GM21515 (cell line): ENCODE results near the gene DIABLO.
"Not testable (repeated sequence)": the region's sequence is repeated elsewhere in the genome, so short reads cannot be mapped to it uniquely, and the experiment has no call there.

Source experiments
- ATAC-seq: cut with Tn5 transposase; IDR thresholded peaks from one replicate; pipeline ENCODE4 v1.9.1; 2021; ENCODE audit not compliant: unreplicated experiment

Gene DIABLO

GRCh38 chr12:122225683-122226365 is at the start of gene DIABLO:
Gene DIABLO (minus strand): TSS chr12:122226052. CDS start chr12:122226014, 38 bp downstream.
- peak; percentile 92 for ATAC-seq

- ATAC-seq, result no peak
These were observed 49.6 kb upstream of the DIABLO start for GRCh38 chr12:122275459-122275858.

- peak; percentile 77 for ATAC-seq
These were observed 40.5 kb upstream of the DIABLO start, which contains the start of gene VPS33A for GRCh38 chr12:122266230-122266901. Gene VPS33A (minus strand): TSS chr12:122266494. CDS start chr12:122266408, 86 bp downstream.

GRCh38 chr12:122265886-122266229 is 40.0 kb upstream of the DIABLO start:
- ATAC-seq, result peak; percentile 39

- peak; percentile 17 for ATAC-seq
These were observed 39.6 kb upstream of the DIABLO start for GRCh38 chr12:122265476-122265875.

GRCh38 chr12:122260735-122261134 is 34.9 kb upstream of the DIABLO start:
- not testable (repeated sequence) for ATAC-seq

GRCh38 chr12:122258939-122259338 is 33.1 kb upstream of the DIABLO start:
- ATAC-seq, result not testable (repeated sequence)

- ATAC-seq, result not testable (repeated sequence)
These were observed 32.6 kb upstream of the DIABLO start for GRCh38 chr12:122258462-122258861.

- ATAC-seq, result no peak
These were observed 24.7 kb upstream of the DIABLO start for GRCh38 chr12:122250536-122250935.

GRCh38 chr12:122250047-122250446 is 24.2 kb upstream of the DIABLO start:
- ATAC-seq, result no peak

GRCh38 chr12:122245553-122245952 is 19.7 kb upstream of the DIABLO start:
- ATAC-seq, result no peak

GRCh38 chr12:122244565-122245371 is 18.9 kb upstream of the DIABLO start:
- ATAC-seq, result no peak

GRCh38 chr12:122243965-122244364 is 18.1 kb upstream of the DIABLO start:
- ATAC-seq, result no peak

GRCh38 chr12:122238861-122239260 is 13.0 kb upstream of the DIABLO start:
- ATAC-seq, result no peak

- ATAC-seq, result no peak
These were observed 9.9 kb upstream of the DIABLO start for GRCh38 chr12:122235741-122236140.

GRCh38 chr12:122232691-122233090 is 6.8 kb upstream of the DIABLO start:
- no peak for ATAC-seq

GRCh38 chr12:122230798-122231197 is 4.9 kb upstream of the DIABLO start:
- ATAC-seq, result no peak

- no peak for ATAC-seq
These were observed 2.2 kb upstream of the DIABLO start for GRCh38 chr12:122228092-122228491.

- ATAC-seq, result no peak
These were observed 1.5 kb upstream of the DIABLO start for GRCh38 chr12:122227341-122227740.

- no peak for ATAC-seq
These were observed 694 bp upstream of the DIABLO start for GRCh38 chr12:122226366-122227125.

- no peak for ATAC-seq
These were observed 9.4 kb downstream of the DIABLO start for GRCh38 chr12:122216445-122216844.
